NCI-H446 (cell line): Measurements from ENCODE around the gene FHIT.

Experiments used
- DNase-seq, 2 experiments: peaks; one replicate each; lab custom pipeline; 2025; lab: John Stamatoyannopoulos, UW

The FHIT gene

GRCh38 chr3:60048447-60048848, 1202.8 kb downstream of the FHIT start:
- no peak for DNase-seq

- no peak for DNase-seq
These were observed 1203.6 kb downstream of the FHIT start for GRCh38 chr3:60047426-60048200.

- no peak for DNase-seq
These were observed 1205.0 kb downstream of the FHIT start for GRCh38 chr3:60046210-60046609.

- no peak for DNase-seq
These were observed 1205.6 kb downstream of the FHIT start for GRCh38 chr3:60045686-60046085.

- DNase-seq = no peak
These were observed 1214.4 kb downstream of the FHIT start for GRCh38 chr3:60036803-60037202.

GRCh38 chr3:60033901-60034453, 1217.3 kb downstream of the FHIT start:
- no peak for DNase-seq

GRCh38 chr3:60030982-60031381, 1220.3 kb downstream of the FHIT start:
- no peak for DNase-seq

GRCh38 chr3:60028233-60028632, 1223.0 kb downstream of the FHIT start:
- no peak for DNase-seq

- DNase-seq = no peak
These were observed 1223.9 kb downstream of the FHIT start for GRCh38 chr3:60027335-60027734.

- DNase-seq = no peak
These were observed 1225.9 kb downstream of the FHIT start for GRCh38 chr3:60025096-60026050.

GRCh38 chr3:60024400-60024799, 1226.9 kb downstream of the FHIT start:
- DNase-seq = no peak

GRCh38 chr3:60023189-60023588, 1228.1 kb downstream of the FHIT start:
- no peak for DNase-seq

GRCh38 chr3:60017631-60018030, 1233.6 kb downstream of the FHIT start:
- DNase-seq = no peak

GRCh38 chr3:60015032-60015705, 1236.1 kb downstream of the FHIT start:
- no peak for DNase-seq

- no peak for DNase-seq
These were observed 1238.0 kb downstream of the FHIT start for GRCh38 chr3:60013241-60013640.

- DNase-seq = no peak
These were observed 1240.0 kb downstream of the FHIT start for GRCh38 chr3:60011218-60011617.

- no peak for DNase-seq
These were observed 1240.5 kb downstream of the FHIT start for GRCh38 chr3:60010781-60011180.

GRCh38 chr3:60009931-60010478, 1241.2 kb downstream of the FHIT start:
- no peak for DNase-seq

- no peak for DNase-seq
These were observed 1249.9 kb downstream of the FHIT start for GRCh38 chr3:60001369-60001768.

GRCh38 chr3:60000311-60001105, 1250.7 kb downstream of the FHIT start:
- DNase-seq = peak in 1 of 2 experiments; percentile 43

- DNase-seq = no peak
These were observed 1253.2 kb downstream of the FHIT start for GRCh38 chr3:59998058-59998457.
